ENCODE results near the gene B3GNT2.

DNA sequence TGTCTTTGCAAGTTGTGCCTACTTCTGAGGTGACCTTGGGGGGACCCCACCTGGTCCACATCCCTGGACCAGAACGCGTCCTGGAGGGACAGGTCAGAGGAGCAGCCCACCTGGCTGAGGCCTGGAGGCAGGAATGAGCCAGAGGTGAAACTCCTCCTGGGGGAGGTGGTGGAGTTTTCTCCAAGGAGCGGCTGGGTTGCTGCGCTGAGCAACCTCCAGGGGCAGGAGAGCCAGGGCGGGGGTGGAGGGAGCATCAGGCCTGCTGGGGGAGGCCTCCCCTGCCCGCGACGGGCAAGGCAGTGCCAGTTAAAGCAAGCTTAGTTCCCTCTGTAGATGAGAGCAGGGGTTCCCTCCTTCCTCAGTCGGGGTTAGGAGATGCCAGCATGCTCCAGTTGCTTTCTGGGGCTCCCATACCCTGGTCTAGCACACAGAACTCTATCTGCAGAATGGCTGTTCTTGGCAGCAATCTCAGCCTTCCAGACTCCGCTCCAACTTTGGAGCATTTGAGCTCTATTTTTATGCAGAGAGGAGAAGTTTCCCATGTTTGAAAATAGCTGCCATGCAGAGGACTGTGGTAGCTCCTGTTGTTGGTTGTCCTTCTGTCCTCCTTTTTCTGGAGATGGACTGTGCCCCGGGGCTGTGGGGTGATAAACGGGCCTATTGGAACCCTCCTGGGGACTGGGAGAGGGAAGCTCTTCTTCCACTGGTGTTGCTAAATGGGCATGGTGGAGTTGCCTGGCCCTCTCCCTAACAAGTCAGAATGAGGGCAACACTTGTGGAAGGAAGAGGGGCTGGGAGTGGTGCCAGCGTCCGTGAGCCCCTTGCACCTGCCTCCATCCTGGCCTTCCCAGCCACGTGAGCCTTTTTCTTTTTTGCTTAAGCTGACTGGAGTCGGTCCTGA, 39.1 kb downstream of the B3GNT2 start:
- no peak for TF ChIP-seq GATA3 (IDR thresholded peaks at IDR 0.05; ENCODE audit: low read depth, low read length)
- TF ChIP-seq GATA2 (IDR thresholded peaks at IDR 0.05; ENCODE audit: low read depth, low read length): no peak

All from SH-SY5Y (cell line).